Measurements from ENCODE around the gene CASP7.

The CASP7 gene

DNA sequence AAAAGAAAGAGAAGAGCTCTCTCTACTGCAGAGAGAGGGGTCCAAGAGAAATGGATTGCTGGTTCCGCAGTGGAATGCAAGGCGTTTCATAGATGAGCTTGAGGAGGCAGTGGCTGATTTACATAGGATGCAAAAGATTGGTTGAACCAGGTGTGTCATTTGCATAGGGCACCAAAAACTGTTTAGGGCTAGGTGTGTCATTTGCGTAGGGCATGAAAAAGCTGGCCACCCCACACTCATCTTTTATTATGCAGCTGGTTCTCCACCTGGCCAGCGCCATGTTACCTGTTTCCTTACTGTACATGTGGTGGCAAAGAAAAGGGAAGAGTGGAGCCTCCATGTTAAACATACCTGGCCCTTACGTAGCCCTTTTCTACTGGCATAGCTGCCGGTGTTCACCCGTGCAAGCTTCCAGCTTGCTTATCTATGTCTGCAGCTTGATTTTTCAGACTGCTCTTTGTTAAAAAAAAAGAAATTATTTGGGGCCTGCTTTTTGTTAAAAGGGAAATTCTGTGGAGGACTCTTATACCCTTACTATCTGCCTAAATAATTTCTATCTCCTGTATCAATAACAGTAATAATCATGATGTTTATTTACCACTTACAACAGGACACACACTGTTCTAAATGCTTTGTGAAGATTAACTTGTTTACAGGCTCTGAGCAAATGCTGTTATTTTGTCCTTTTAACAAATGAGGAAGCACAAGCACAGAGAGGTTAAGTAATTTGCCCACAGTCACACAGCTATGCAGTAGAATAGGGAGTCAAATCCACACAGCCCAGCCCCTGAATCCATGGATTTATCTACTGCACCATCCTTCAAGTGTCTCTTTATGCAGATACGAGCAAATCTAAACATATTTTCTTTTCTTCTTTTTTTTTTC is 33.3 kb downstream of the CASP7 start:
- DNase-seq: no peak

DNA sequence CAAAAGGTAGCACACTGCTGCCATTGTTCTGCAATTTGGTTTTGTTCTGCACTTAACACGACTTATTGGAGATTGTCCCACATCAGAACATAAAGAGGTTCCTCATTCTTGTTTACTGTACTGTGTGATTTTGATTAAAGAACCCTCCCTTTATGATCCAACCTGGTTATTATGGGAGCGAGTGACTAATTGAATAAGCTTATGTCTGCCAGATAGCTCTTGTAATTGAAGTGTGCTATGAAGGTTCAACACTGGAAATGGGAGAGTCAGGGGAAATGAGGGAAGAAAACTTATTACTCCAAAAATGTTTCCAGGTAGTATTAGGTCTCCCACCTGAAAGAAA is 33.9 kb downstream of the CASP7 start:
- DNase-seq: no peak

DNA sequence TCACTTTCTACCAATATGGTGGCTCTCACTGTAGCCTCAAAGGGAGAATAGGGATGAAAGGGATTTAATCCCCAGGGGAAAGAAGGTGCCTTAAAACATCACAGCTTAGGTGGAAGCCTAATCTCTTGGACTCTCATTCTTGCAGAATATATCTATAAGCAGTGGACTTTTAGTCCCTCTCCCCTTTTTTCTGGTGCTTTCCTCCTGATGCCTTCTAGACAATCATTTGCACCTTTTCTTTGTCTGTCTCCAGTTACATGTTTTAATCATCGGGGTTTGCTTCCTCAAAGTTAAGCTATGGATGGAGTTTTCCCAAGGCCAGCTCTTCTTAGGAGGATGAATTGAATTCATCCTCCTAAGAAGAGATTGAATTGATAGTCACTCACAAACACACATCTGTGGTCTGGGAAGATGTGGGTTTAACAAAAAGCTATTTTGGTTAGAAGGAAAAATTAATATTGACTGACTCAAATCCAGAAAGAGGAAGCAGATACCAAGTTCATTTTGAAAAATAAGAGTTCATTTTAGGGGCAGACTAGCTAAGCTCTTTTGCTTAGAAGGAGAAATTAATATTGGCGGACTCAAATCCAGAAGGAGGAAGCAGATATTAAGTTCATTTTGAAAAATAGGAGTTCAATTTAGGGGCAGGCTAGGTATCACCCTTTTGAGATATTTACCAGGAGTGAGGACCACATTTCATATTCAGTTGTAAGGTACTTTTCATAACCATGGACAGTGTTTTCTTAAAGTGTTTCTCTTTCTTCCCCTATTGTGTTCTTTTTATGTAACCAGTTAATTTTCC is 36.6 kb downstream of the CASP7 start:
- DNase-seq: no peak

DNA sequence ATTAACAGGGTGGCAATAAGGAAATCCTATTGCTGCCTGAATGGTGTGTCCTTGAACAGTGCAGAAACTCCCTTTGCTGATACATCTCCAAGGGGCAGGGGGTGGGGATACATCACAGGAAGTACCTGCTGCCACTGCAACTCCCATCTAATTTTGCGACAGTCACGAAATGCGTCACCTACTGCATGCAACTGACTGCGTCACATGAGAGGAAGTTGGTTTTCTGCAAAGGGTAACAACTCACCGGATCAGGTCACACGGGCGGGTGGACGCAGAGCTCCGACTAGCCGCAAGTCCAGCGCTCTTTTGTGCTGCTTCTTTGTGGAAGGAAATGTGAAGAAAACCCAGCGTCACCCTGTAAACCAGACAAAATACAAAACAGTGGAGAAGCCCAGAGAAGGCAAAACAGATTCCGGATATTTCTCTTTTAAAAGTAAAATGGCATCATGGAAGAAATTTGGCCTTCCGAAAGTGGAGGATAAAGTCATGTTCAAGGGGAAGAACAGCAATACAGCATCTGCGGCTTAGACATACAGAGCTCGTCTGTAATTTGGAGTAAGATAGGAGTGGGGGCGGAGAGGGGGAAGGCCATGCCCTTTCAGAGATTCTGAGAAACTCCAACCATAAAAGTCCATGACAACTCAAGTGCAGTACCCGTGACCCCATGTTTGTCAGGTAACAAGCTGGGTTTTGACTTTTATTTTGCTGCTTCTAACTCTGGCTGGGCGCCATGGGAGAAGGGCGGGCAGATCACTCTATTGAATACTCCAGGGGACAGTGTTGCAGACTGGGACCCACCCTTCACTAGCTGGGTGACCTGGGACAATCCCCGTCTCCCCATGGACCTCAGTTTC is 39.5 kb downstream of the CASP7 start:
- DNase-seq: no peak

DNA sequence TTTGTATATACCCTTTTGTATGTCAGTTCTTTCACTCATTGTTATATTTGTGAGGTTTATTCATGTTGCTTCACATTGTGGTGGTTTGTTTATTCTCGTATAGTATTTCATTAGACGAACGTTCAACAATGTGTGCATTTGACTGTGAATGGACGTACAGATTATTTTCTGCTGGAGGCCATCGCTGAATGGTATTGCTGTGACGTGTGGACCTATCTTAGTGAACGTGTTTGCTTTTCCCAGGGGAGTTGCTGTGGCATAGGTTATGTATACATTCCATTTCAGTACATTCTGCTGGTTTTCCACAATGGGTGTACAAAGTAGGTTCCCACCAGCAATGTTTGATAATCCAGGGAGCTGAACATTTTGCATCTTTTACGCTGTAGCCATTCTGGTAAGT is 40.7 kb downstream of the CASP7 start:
- DNase-seq: no peak

DNA sequence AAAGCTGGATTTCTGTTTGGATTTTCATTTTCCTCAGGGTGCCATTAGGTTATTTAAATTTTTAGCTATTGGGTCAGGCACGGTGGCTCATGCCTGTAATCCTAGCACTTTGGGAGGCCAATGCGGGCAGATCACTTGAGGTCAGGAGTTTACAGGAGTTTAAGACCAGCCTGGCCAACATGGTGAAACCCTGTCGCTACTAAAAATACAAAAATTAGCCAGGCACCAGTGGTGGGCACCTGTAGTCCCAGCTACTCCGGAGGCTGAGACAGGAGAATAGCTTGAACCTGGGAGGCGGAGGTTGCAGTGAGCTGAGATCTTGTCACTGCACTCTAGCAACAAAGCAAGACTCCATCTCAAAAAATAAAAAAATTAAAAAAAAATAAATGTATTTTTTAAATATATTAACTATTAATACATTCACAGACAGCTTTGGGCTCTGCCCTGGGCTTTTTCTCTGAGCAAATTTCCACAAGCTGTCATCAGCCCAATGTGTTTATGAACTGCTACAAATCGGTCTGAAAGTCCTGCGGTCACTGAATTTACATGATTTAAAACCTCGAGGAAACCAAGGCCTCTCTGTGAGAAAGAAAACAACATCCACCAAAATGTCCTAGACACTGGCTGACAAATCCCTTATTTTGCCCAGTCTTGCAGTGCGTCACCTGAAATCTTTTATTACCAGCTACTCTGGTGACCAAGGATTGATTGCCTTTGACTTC is 52.6 kb downstream of the CASP7 start:
- no peak for DNase-seq

DNA sequence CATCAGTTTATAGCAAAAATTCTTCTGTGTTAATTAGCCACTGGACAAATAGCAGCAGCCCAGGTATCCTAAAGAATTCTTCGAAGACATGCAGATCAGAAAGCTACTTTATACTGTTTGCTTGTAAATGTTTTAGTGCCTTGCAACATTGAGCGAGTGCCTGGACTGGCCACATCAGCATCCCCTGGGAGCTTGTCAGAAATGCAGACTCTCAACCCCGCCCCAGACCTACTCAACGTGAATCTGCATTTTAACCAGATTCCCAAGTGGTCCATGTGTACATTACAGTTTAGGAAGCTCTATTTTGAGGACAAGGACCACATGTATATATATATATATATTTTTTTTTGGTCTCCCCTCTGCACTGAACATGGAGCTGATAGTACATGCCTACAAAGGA is 53.3 kb downstream of the CASP7 start:
- no peak for DNase-seq

DNA sequence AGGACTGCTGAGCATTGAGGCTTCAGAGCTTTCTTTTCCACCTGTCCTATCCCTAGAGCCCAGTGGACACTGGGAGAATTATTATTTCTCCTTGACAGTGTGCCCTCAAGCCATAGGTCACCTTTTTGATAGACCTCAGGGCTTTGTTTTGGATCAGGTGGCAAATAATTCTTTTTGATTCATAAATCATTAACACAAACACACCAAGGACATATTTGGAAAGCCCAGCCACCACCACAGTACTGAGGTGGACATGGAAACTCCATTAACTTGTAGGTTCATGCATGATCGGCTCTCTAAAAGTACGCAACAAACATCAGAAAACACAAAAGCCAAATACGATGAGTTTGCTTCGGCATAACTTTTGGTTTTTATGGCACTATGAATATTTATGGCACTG is 53.9 kb downstream of the CASP7 start:
- no peak for DNase-seq

DNA sequence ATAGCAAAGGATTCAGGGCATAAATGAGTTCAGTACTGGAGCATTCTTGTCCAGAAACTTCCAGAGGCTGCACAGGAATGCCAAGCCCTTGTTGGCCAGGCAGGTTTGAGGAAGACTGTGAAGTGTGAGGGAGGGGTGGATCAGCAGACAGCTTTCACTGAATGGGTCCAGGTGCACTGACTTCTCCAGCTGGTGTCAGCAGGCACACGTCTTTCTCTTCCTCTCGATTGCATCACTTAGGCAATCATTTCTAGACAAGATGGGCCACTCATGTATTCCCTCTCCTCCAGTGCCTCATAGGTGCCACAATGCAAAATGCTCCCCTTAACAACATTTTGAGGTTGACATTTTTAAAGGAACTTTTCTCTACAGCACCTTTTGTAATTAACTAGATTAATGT is 56.2 kb downstream of the CASP7 start:
- DNase-seq: no peak

DNA sequence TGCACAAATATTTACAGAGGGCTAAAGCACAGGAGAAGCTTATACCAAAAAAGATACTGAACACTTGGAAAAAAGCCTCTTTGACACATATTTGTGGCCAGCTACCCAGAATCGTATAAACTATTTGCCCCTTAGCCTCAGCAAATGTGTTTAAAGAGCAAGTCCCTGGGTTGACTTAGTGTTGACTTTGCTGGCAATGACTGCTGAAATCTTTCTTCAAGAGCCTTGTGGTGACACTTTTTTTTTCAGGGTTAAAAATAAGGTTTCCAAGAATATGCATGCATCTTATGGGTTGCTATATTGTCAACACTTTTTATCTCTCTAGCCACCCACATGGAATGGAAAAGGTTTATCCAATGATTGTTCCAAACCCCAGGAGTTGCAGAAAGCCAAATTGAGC is 56.9 kb downstream of the CASP7 start:
- DNase-seq: no peak

DNA sequence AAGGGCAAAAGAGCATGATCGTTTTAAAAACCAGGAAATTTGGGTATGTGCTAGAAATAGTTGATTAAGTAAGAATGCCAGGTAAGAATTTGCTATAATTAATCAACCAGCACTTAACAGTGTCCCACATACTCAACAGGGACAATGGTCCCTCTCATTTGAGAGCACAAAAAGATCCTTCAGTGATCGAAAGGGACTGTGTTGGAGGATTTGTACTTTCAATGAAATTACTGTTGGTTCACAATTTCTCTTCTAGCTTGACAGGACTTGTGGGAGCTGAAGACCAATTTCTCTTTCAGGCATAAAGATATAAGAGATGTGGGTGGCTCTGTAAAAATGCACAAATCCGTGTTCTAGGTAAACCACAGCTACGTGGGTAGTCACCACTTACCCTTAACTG is 59.3 kb downstream of the CASP7 start:
- no peak for DNase-seq

DNA sequence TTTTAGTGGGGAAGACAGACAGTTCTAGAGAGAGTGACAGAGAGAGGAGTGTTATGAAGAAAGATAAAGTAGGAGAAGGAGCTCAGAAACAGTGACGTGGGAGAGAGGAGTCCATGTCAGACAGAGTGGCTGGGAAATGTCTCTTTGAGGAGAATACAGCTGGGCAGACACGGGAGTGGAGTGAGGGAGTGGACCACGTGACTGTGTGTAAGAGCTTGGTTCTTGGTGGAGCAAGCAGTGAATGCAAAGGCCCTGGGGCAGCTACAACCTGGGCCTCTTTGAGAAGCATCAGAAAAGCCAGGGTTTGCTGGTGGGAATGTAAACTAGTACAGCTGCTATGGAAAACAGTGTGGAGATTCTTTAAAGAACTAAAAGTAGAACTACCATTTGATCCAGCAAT is 59.9 kb downstream of the CASP7 start:
- no peak for DNase-seq

DNA sequence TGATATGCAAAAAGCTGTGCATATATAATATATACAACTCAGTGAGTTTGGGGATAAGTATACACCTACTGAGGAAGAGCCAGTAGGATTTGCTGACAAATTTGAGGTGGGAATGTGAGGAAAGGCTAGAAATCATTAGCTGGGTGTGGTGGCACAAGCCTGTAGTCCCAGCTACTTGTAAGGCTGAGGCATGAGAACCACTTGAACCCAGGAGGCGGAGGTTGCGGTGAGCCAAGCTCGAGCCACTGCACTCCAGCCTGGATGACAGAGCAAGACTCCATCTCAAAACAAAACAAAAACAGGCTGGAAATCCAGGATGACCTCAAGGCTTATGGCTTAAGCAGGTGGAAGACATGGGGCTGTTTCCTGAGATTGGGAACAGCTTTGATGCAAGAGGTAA is 61.1 kb downstream of the CASP7 start:
- DNase-seq: no peak

DNA sequence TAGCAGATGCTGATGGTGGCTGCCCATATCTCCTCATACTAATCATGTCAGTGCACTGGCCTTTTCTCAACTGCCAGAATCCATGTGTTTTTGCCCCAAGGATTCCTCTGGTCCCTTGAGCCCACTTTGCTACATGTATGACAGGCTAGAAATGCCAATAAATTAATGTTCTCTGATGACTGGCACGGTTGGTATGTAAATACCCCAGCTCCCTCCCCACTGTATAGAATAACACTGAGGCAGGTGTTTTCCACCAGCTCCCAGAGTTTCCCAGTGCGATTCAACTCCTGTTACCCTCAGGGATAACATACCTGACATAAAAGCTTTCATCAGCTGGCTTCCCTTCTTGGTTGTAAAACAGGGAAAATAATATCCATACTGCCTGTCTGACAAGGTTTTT is 62.8 kb downstream of the CASP7 start:
- no peak for DNase-seq

DNA sequence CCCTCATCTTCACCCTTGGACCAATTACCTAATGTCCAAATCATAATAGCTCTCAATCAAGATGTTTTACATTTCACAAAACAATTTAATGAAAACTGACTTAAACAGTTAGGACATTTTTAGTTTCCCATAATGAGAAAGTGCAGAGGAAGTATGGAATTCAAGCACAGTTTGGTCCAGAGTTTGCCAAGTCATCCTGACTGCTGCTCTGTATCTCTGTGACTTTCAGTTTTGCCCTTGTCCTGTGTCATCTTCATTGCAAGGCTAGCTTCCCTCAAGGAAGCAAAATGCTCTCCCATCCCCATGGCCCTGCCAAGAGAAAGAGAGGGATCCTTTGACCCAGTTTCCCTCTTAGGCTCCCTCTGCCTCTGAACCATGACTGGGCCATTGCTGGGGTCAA is 63.9 kb downstream of the CASP7 start:
- DNase-seq: no peak

DNA sequence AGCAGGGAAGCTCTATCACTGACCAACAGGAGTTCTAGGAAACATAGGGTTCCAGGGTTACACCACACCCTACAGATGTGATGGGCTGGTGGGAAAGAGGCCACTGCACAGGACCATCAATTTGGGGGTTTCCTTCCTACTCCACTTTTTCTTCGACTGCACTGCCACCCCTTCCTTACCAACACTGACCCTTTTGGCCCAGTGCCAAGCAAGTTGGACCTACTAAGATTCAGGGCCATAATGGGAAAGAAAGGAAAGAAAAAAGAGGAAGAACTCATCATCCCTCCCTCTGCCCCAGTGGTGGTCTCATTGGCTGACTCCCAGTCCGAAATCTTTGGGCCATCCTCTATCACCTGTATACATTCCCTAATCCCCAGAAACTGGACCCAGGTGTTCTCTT is 65.7 kb downstream of the CASP7 start:
- no peak for DNase-seq

DNA sequence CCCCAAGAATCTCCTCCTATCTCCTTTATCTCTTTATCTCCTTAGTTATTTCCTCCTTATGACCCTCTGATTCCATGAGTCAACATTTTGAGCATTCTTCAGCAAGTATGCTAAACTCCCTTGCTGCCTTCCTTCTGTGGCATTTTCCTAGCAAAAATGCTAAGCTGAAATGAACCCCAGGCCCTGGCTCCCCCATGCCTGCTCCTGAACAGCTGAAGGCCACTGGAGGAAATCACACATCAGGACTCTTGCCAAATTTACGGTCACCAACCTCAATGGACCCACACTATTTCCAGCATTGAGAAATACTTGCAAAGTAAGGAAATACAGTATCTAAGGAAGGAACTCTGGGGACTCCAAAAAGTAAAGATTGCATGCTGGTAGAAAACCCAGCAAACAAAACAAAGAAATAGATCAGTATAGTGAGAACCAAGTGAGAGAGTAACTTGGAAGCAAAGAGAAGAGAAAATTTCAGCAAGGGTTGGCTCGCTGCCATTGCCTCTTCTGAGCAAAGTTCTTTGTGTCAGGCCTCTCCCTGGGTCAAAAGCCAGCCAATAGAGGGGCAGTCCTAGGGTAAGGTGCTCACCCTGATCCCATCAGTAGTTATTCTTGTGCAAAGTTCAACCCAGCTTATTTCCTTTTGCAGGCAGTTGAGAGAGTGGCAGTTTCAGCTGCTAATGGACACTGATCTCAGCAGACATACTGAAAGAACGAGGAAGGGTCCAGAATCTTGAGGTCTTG is 66.7 kb downstream of the CASP7 start:
- DNase-seq: no peak

DNA sequence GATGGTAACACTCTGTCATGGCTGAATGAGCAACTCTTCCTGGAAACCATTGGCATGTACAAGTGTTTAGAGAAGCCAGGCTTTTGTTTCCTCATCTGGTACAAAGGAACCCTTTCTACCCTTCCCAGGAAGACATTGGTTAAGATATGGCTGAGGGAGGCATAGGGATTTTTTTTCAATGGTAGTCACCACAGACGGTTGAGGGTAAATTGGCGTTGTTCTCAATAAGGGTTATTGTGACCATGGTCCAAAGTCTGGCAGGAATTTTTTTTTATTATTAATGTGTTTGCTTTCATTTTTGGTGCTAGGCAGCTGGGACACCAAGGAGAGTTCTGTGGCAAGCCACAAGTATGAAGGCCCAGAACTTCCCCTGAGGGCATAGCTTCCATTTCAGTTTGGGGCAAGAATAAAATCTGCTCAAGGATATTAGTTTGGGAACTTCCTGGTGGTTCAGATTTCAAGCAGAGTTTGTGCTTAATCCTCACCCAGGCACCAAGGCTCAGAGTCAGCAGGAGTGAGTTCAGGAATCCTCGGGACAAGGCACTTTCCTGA is 71.5 kb downstream of the CASP7 start, which contains the start of gene PLEKHS1:
PLEKHS1 (plus strand) TSS at position 502 of the 552 bp plus-strand sequence. CDS start 3,596 bp downstream, outside the sequence.
- no peak for DNase-seq

DNA sequence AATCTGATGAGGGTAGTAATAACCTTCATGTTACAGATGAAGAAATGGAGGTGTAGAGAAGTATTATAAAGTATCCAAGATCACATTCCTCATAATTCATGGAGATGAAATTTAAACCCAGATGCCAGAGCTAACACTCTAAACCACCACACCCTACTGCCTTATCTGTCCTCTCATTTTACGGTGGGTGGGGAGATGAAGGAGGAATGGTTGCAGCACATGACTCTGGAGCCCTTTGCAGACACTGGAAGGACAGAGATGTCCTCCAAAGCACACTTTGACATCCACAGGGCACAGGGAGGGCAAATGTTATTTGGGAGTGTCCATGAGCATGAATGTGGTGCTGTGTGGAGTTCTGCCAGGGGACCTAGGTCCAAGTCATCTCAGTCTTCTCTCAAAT is 72.8 kb downstream of the CASP7 start:
- DNase-seq: no peak

DNA sequence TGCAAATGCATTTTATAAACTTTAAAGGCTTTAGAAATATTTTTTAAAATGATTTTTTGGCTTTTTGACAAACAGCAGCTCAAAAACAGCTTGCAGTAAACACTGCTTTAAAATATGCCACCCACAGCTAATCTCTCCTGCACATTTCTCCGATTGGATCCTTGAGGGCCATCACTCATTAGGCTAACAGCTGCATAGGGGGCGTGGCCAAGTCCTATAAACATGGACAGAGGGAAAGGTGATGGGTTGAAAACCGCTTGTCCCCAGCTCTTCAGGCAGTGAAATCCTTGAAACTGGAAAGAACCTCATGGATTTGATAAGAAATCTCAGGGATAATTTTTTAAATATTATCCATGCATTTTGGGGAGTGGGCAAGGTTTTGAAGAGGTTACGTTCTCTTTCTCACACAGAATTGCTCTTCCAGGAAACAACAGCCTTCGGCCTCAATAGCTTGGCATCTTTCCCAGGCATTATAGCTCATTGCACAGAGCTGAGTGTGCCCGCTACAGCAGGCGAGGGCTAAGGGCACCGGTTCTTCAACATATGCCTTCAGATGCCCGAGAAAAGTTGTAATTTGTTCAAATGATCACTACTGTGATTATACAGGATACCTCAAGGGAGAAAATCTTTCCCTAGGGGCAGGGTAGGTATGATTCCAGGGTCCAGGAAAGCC is 73.4 kb downstream of the CASP7 start:
- DNase-seq: no peak

DNA sequence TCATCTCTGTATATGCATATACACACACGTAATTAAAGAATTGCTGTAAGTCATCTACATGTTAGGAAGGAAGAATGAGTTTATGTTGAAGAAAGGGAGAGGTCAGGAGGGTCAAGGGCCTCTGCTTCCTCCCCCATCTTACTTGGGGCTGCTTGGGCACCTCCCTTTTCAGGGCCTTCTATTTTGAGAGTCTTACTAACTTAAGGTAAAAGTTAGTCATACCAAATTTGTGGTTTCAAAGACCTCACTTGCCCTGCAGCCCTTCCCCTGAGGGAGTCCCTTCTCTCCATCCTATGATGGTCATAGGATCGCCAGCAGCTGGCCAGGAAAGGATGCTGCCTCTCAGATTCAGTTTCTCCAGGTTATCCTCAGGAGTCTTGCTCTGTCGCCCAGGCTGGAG is 74.4 kb downstream of the CASP7 start:
- no peak for DNase-seq

All from activated CD4-positive, alpha-beta T cell treated with anti-CD3 and anti-CD28 coated beads for 4 hours (primary cell).